Spleen (tissue), 11 donors: ENCODE measurements around the gene NADK. TPM values are rescaled to one million over a fixed set of nuclear protein-coding genes. Genes with fewer than 3 reads are reported as not detected.

Experiments used
- DNase-seq: peaks from one replicate; pipeline ENCODE4 v3.0.0-alpha.2; 2020
- H3K27ac ChIP-seq, 8 donors: fragments of 200-600 bp; sonication (generic) in 7 of 8; 1 replicate in 4 of 8; 2 replicates in 4 of 8; pipeline versions ENCODE4 v1.5.0 to v1.8.0; 2016 to 2021; ENCODE audit warnings: inconsistent platforms in 4 of 8, mild to moderate bottlenecking in 4 of 8, moderate library complexity in 1 of 8
- H3K27me3 ChIP-seq, 7 donors: fragments of 200-600 bp; sonication (generic) in 6 of 7; replicated peaks in 1 of 7; 1 replicate in 4 of 7; 2 replicates in 3 of 7; pipeline versions ENCODE4 v1.5.0 to v1.8.0; 2016 to 2021; ENCODE audit warnings: inconsistent platforms in 3 of 7, mild to moderate bottlenecking in 1 of 7
- H3K36me3 ChIP-seq, 6 donors: fragments of 200-600 bp; sonication (generic) in 5 of 6; 1 replicate in 4 of 6; 2 replicates in 2 of 6; pipeline versions ENCODE4 v1.5.0 to v1.8.0; 2016 to 2021; ENCODE audit warnings: inconsistent platforms in 2 of 6
- H3K4me1 ChIP-seq, 6 donors: fragments of 200-600 bp; sonication (generic) in 5 of 6; 1 replicate in 3 of 6; 2 replicates in 3 of 6; pipeline versions ENCODE4 v1.5.0 to v1.8.0; 2016 to 2021; ENCODE audit warnings: inconsistent platforms in 3 of 6
- H3K4me3 ChIP-seq, 8 donors: fragments of 200-600 bp; sonication (generic) in 7 of 8; 1 replicate in 4 of 8; 2 replicates in 4 of 8; pipeline versions ENCODE4 v1.5.0 to v1.8.0; 2016 to 2021; ENCODE audit warnings: inconsistent platforms in 4 of 8, mild to moderate bottlenecking in 4 of 8, moderate library complexity in 2 of 8
- H3K9me3 ChIP-seq, 8 donors: fragments of 200-600 bp; sonication (generic) in 7 of 8; 1 replicate in 4 of 8; 2 replicates in 4 of 8; pipeline versions ENCODE4 v1.5.0 to v1.8.0; 2016 to 2021; ENCODE audit warnings: inconsistent platforms in 4 of 8
- POLR2A ChIP-seq, 3 donors: fragments of 450-650 bp; IDR thresholded peaks; one replicate each; pipeline ENCODE4 v1.5.1; 2017; ENCODE audit warnings: antibody characterized with exemption in 3 of 3, mild to moderate bottlenecking in 1 of 3
- POLR2AphosphoS5 ChIP-seq, 3 donors: sonication (generic); formaldehyde crosslinking; IDR thresholded peaks; one replicate each; pipeline ENCODE4 v1.5.1; 2017; ENCODE audit warnings: antibody characterized with exemption in 3 of 3
- WGBS, 5 donors: extraction: QIAGEN DNeasy Blood & Tissue Kit in 3 of 5; methylation state at CpG; one replicate each; pipeline versions ENCODE4 v1.1.5 to v1.1.7; 2013 to 2018; 5-methylcytosine and 5-hydroxymethylcytosine counted together
- intact Hi-C: fragments of 100-400 bp; cut with DNase I; formaldehyde crosslinking; loops from one replicate; pipeline ENCODE4 v1.15.0; 2023; ENCODE audit warnings: low total_unique reads
- polyA plus RNA-seq, 3 donors: library from polyadenylated mRNA; stranded (reverse); fragments of 200-250 nt; gene quantifications; one replicate each; pipeline ENCODE4 v1.2.1, GENCODE V29; 2013
- total RNA-seq, 7 donors: library from RNA; depleted of rRNA in 3 of 7; stranded (reverse); fragments of >200 nt in 3 of 7; fragmentation: NEBNext Ultra II Directional in 4 of 7; extraction: Animal tissue kit (Norgen Biotek cat#: 25700) in 4 of 7; gene quantifications; one replicate each; pipeline versions ENCODE4 v1.1.0 to v1.2.1, GENCODE V29; 2016 to 2021
- TF ChIP-seq, protein P1 (sequence below), 11 experiments: fragments of 200-600 bp in 7 of 11; fragments of 450-650 bp in 4 of 11; sonication (generic) in 4 of 11; IDR thresholded peaks in 8 of 11; conservative IDR thresholded peaks in 3 of 11; 1 replicate in 7 of 11; 2 replicates in 4 of 11; pipeline versions ENCODE4 v1.4.0 to v1.8.0; 2016 to 2021; ENCODE audit warnings: antibody characterized with exemption in 11 of 11, inconsistent platforms in 4 of 11, mild to moderate bottlenecking in 1 of 11
- donor health status: healthy with polysubstance abuse.
- donor health status: DM: no; HTN: no; CAD: no; lungs with moderate emphysema.
- donor health status: DM: no; HTN: no; CAD: no.
- donor health status: Bipolar disorder and iron deficiency.
- donor health status: healthy.
- donor health status: DM: no; HTN: no; CAD: no.
- donor health status: DM: yes; HTN: yes; CAD: no.

NADK gene
- total and polyA plus RNA-seq, 10 donors: 62.6 to 271 (median 179) TPM

DNA sequence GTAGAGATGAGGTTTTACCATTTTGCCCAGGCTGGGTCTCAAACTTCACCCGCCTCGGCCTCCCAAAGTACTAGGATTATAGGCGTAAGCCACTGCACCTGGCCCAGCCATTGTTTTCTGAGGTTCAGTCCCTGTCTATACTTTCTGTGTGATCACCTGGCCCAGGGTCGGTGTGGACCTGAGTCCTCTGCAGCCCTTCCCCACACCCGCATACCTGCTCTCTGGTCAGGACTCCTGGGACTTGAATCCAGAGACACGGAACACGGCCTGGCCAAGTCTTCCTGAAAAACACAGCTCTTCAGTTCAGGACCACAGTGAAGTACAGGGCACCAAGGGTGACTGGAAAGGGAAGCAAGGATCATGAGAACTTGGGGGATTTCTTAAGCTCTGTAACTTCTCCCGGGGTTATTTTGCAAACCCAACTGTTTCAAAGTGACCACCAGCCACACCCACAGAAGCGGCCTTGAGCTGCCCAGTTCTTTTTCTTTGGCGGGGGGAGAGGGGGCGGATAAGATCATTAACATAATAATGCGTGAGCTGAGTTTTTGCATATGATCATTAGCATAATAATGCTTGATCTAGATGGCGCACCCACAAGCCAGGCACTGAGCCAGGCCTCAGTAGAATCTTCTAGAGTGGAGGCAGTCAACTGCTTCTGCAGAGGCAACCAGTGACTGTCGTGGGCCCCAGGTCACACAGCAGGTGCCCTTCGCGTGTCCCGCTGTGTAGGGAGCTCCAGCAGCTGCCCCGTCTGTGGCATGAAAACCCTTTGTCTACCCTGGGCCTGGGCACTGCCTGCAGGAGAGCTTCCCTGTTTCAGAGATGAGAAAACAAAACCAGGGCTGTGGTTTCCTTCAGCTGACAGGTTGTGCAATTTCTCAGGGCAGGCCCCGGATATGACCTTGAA is 1.7 kb upstream of the NADK start:
- peak overlapping the region; percentile 64 to 97 (median 88) for H3K4me3 ChIP-seq
- no peaks in the 10 kb centered on the region for H3K27me3 ChIP-seq
- peak; percentile 93 for DNase-seq
- peak overlapping the region; percentile 90 to 99 (median 95) for H3K27ac ChIP-seq
- 16 to 30% (median 19%) methylated on average over 19 of the region's 19 CpGs for WGBS, 5 donors
- TF ChIP-seq, protein P1, sequence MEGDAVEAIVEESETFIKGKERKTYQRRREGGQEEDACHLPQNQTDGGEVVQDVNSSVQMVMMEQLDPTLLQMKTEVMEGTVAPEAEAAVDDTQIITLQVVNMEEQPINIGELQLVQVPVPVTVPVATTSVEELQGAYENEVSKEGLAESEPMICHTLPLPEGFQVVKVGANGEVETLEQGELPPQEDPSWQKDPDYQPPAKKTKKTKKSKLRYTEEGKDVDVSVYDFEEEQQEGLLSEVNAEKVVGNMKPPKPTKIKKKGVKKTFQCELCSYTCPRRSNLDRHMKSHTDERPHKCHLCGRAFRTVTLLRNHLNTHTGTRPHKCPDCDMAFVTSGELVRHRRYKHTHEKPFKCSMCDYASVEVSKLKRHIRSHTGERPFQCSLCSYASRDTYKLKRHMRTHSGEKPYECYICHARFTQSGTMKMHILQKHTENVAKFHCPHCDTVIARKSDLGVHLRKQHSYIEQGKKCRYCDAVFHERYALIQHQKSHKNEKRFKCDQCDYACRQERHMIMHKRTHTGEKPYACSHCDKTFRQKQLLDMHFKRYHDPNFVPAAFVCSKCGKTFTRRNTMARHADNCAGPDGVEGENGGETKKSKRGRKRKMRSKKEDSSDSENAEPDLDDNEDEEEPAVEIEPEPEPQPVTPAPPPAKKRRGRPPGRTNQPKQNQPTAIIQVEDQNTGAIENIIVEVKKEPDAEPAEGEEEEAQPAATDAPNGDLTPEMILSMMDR (IDR thresholded peaks at IDR 0.05 in 8 of 11, conservative IDR thresholded peaks at IDR 0.05 in 3 of 11): peak in 1 of 11 experiments; percentile 4
- TF ChIP-seq POLR2AphosphoS5 (IDR thresholded peaks at IDR 0.05) (peak; percentile 81 to 86 (median 86)), POLR2A (IDR thresholded peaks at IDR 0.05) (peak in 1 of 3 donors; percentile 11)
- intact Hi-C loops: loop anchor here (10.0 kb wide), 1 partner anchor 115 kb away; the partner anchor contains the start of gene GNB1
- H3K9me3 ChIP-seq: no peaks in the 10 kb centered on the region
- H3K4me1 ChIP-seq: peaks cover 69 to 96% (median 84%) of the 10 kb centered on the region in 6 donors
- H3K36me3 ChIP-seq: peaks cover 0 to 12% (median 4%) of the 10 kb centered on the region in 6 donors

DNA sequence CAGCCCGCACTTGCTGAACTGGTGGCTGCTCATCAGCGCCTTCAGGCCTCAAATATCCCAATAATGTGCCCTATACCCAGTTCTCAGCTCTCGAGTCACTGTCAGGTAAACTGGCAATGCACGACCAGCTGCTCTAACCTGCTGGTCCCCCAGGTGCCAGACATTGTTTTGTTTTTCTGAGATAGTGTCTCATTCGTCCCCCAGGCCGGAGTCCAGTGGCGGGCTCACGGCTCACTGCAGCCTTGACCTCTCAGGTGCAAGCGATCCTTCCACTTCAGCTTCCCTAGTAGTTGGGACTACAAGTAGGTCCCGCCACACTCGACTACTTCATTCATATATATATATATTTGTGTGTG is 1.0 kb upstream of the NADK start:
- TF ChIP-seq, protein P1 (IDR thresholded peaks at IDR 0.05 in 8 of 11, conservative IDR thresholded peaks at IDR 0.05 in 3 of 11): peak in 2 of 11 experiments; percentile 7 to 10
- no peak for TF ChIP-seq POLR2A (IDR thresholded peaks at IDR 0.05)
- intact Hi-C loops: no loop called here
- Histone ChIP-seq H3K9me3 (no peaks in the 10 kb centered on the region), H3K27ac (peak overlapping the region; percentile 90 to 99 (median 95)), H3K4me1 (peaks cover 74 to 96% (median 90%) of the 10 kb centered on the region in 6 donors), H3K4me3 (peak overlapping the region; percentile 64 to 97 (median 88)), H3K27me3 (no peaks in the 10 kb centered on the region), H3K36me3 (peaks cover 0 to 12% (median 0%) of the 10 kb centered on the region in 6 donors)
- WGBS, 5 donors: 35 to 50% (median 45%) methylated on average over 11 of the region's 11 CpGs
- no peak for DNase-seq

DNA sequence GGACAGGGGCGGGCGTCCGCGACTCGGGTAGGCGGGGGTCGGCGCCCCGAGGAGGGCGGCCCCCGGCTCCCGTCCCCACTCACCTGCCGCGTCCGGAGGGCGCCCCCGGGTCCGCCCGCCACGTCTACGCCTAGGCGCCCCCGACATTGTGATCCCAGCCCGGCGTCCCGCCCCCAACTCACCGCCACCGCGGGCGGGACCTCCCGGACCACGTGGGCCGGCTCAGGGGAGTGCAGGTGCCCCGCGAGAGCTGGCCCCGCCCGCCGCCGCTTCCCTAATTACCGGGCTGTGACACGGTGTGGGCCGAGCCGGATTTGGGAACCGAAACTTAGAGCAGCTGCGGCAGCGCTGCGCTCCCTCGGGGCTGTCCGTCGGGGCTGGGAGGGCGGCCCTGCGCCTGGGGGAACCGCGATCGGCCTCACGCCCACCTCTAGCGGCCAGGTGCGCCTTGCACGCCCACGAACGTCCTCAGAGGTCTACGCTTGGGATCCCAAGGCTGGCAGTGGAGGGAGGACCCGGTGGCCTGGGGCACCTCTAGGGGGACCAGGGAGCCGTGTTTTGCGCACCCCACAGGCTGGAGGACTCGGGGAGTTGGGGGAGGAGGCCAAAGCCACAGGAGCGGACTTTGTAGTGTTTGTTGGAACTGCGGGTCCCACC is 521 bp upstream of the NADK start:
- H3K27me3 ChIP-seq: no peaks in the 10 kb centered on the region
- no peaks in the 10 kb centered on the region for H3K9me3 ChIP-seq
- TF ChIP-seq POLR2AphosphoS5 (IDR thresholded peaks at IDR 0.05) (peak; percentile 89 to 96 (median 93)), POLR2A (IDR thresholded peaks at IDR 0.05) (peak in 1 of 3 donors; percentile 34)
- TF ChIP-seq, protein P1 (IDR thresholded peaks at IDR 0.05 in 8 of 11, conservative IDR thresholded peaks at IDR 0.05 in 3 of 11): peak; percentile 15 to 71 (median 56)
- intact Hi-C loops: no loop called here
- peak overlapping the region; percentile 90 to 99 (median 95) for H3K27ac ChIP-seq
- peaks cover 74 to 96% (median 92%) of the 10 kb centered on the region in 6 donors for H3K4me1 ChIP-seq
- peak overlapping the region; percentile 64 to 97 (median 88) for H3K4me3 ChIP-seq
- WGBS, 5 donors: 1 to 5% (median 1%) methylated on average over 6 to 68 of the region's 68 CpGs
- DNase-seq: peak; percentile 99
- H3K36me3 ChIP-seq: peaks cover 0 to 9% (median 0%) of the 10 kb centered on the region in 6 donors
